Gastroesophageal sphincter (tissue), 4 donors: ENCODE results near the gene GOLM1. TPM values are rescaled to one million over a fixed set of nuclear protein-coding genes. Genes with fewer than 3 reads are reported as not detected.

Source experiments
- ATAC-seq: fragments of 150-250 bp; one replicate; pipeline ENCODE4 v1.9.1; 2016; ENCODE audit warnings: mild to moderate bottlenecking, moderate library complexity
- H3K27ac ChIP-seq, 4 donors: fragments of 200-600 bp; sonication (generic) in 3 of 4; 1 replicate in 3 of 4; 2 replicates in 1 of 4; pipeline ENCODE4 v1.5.1; 2016 to 2019
- H3K27me3 ChIP-seq: fragments of 200-600 bp; sonication (generic); one replicate; pipeline ENCODE4 v1.5.1; 2019
- H3K36me3 ChIP-seq, 2 donors: fragments of 200-600 bp; sonication (generic); one replicate each; pipeline ENCODE4 v1.5.1; 2019; ENCODE audit warnings: control low read depth in 1 of 2
- H3K4me1 ChIP-seq, 3 donors: fragments of 200-600 bp; sonication (generic); 1 replicate in 2 of 3; 2 replicates in 1 of 3; pipeline ENCODE4 v1.5.1; 2016 to 2019; ENCODE audit warnings: control low read depth in 2 of 3
- H3K4me3 ChIP-seq, 2 donors: fragments of 200-600 bp; sonication (generic); one replicate each; pipeline ENCODE4 v1.5.1; 2019; ENCODE audit warnings: mild to moderate bottlenecking in 1 of 2, moderate library complexity in 1 of 2
- H3K9me3 ChIP-seq, 3 donors: fragments of 200-600 bp; sonication (generic); one replicate each; pipeline ENCODE4 v1.5.1; 2017 to 2019; ENCODE audit warnings: control low read depth in 2 of 3
- CTCF ChIP-seq, 4 experiments: fragments of 200-600 bp in 2 of 4; fragments of 450-650 bp in 2 of 4; sonication (generic) in 1 of 4; IDR thresholded peaks; one replicate each; pipeline ENCODE4 v1.5.1; 2017 to 2019; ENCODE audit warnings: antibody characterized with exemption in 4 of 4, mild to moderate bottlenecking in 2 of 4, moderate library complexity in 2 of 4
- EP300 ChIP-seq: sonication (generic); formaldehyde crosslinking; IDR thresholded peaks from one replicate; pipeline ENCODE4 v1.6.1; 2017; ENCODE audit warnings: antibody characterized with exemption, mild to moderate bottlenecking
- POLR2A ChIP-seq, 2 donors: fragments of 450-650 bp; IDR thresholded peaks; one replicate each; pipeline ENCODE4 v1.6.1; 2017; ENCODE audit warnings: antibody characterized with exemption in 2 of 2, mild to moderate bottlenecking in 2 of 2, moderate library complexity in 1 of 2
- POLR2AphosphoS5 ChIP-seq: sonication (generic); formaldehyde crosslinking; IDR thresholded peaks from one replicate; pipeline ENCODE4 v1.6.1; 2017; ENCODE audit warnings: antibody characterized with exemption
- WGBS, 2 donors: methylation state at CpG; one replicate each; pipeline ENCODE4 v1.1.5; 2018; ENCODE audit warnings: low coverage in 1 of 2; 5-methylcytosine and 5-hydroxymethylcytosine counted together
- total RNA-seq, 4 donors: library from RNA; depleted of rRNA; stranded (reverse); fragments of >200 nt; gene quantifications; one replicate each; pipeline ENCODE4 v1.1.0, GENCODE V29; 2016

GOLM1 gene
- total RNA-seq, 4 donors from 2014 or later: 4.8 to 22.2 (median 8.0) TPM

GRCh38 chr9:86135371-86135770, 36.0 kb upstream of the GOLM1 start:
- WGBS, 2 donors: 43 to 60% methylated on average over 5 of the region's 5 CpGs
- ATAC-seq: no peak
- no peaks in the 10 kb centered on the region for H3K27me3 ChIP-seq

GRCh38 chr9:86134361-86134760, 35.0 kb upstream of the GOLM1 start:
- no peaks in the 10 kb centered on the region for H3K36me3 ChIP-seq
- H3K4me3 ChIP-seq: no peak overlapping the region
- 77 to 86% methylated on average over 4 of the region's 4 CpGs for WGBS, 2 donors
- H3K4me1 ChIP-seq: no peaks in the 10 kb centered on the region
- no peak for ATAC-seq
- no peak overlapping the region for H3K27ac ChIP-seq
- no peaks in the 10 kb centered on the region for H3K9me3 ChIP-seq
- TF ChIP-seq CTCF (IDR thresholded peaks at IDR 0.05): no peak
- H3K27me3 ChIP-seq: no peaks in the 10 kb centered on the region

More at GRCh38 chr9:86135371-86135770, 36.0 kb upstream of the GOLM1 start:
- Histone ChIP-seq H3K4me1 (no peaks in the 10 kb centered on the region), H3K27ac (no peak overlapping the region), H3K9me3 (no peaks in the 10 kb centered on the region), H3K36me3 (no peaks in the 10 kb centered on the region), H3K4me3 (no peak overlapping the region)
- TF ChIP-seq EP300: no peak
- TF ChIP-seq POLR2A (IDR thresholded peaks at IDR 0.05): no peak

- WGBS, 2 donors: 92 to 100% methylated on average over 2 to 4 of the region's 4 CpGs
Measured at GRCh38 chr9:86128235-86128822, 29.0 kb upstream of the GOLM1 start.

GRCh38 chr9:86126998-86127972, 27.9 kb upstream of the GOLM1 start:
- peak; percentile 39 for ATAC-seq
- Histone ChIP-seq H3K27me3 (no peaks in the 10 kb centered on the region), H3K9me3 (no peaks in the 10 kb centered on the region), H3K27ac (no peak overlapping the region), H3K36me3 (no peaks in the 10 kb centered on the region), H3K4me3 (no peak overlapping the region), H3K4me1 (peaks cover 0 to 11% (median 4%) of the 10 kb centered on the region in 3 donors)
- no peak for TF ChIP-seq POLR2AphosphoS5
- TF ChIP-seq CTCF (IDR thresholded peaks at IDR 0.05): no peak
- no peak for TF ChIP-seq EP300
- TF ChIP-seq POLR2A (IDR thresholded peaks at IDR 0.05): no peak
- WGBS, 2 donors: 52 to 55% methylated on average over 3 to 5 of the region's 11 CpGs

More at GRCh38 chr9:86128235-86128822, 29.0 kb upstream of the GOLM1 start:
- H3K27ac ChIP-seq: no peak overlapping the region
- H3K27me3 ChIP-seq: no peaks in the 10 kb centered on the region
- no peak for TF ChIP-seq POLR2AphosphoS5
- no peak for TF ChIP-seq POLR2A (IDR thresholded peaks at IDR 0.05)
- TF ChIP-seq CTCF (IDR thresholded peaks at IDR 0.05): no peak
- TF ChIP-seq EP300: no peak
- H3K9me3 ChIP-seq: no peaks in the 10 kb centered on the region
- no peaks in the 10 kb centered on the region for H3K36me3 ChIP-seq
- H3K4me3 ChIP-seq: no peak overlapping the region
- peaks cover 0 to 11% (median 4%) of the 10 kb centered on the region in 3 donors for H3K4me1 ChIP-seq
- no peak for ATAC-seq

GRCh38 chr9:86122311-86122710, 23.0 kb upstream of the GOLM1 start:
- Histone ChIP-seq H3K4me3 (no peak overlapping the region), H3K27ac (no peak overlapping the region), H3K9me3 (no peaks in the 10 kb centered on the region), H3K36me3 (no peaks in the 10 kb centered on the region), H3K4me1 (peaks cover 0 to 8% (median 4%) of the 10 kb centered on the region in 3 donors), H3K27me3 (no peaks in the 10 kb centered on the region)
- TF ChIP-seq POLR2A (IDR thresholded peaks at IDR 0.05) (no peak), POLR2AphosphoS5 (no peak), CTCF (IDR thresholded peaks at IDR 0.05) (no peak), EP300 (no peak)
- WGBS, 2 donors: 67 to 100% methylated on average over 1 of the region's 2 CpGs
- no peak for ATAC-seq
